GM12875 (cell line): ENCODE results near the gene UBE2F.

ENCODE experiments used
- H3K4me3 ChIP-seq: one replicate; pipeline ENCODE4 v1.5.1; 2011; ENCODE audit warnings: low read depth, low read length, control low read depth
- TF ChIP-seq, protein P1 (sequence below): IDR thresholded peaks from 2 replicates; pipeline ENCODE4 v1.5.1; 2011; ENCODE audit warnings: low read depth, mild to moderate bottlenecking, control low read depth, inconsistent platforms, low read length, moderate library complexity, borderline replicate concordance; ENCODE audit not compliant: insufficient read depth

The UBE2F gene

DNA sequence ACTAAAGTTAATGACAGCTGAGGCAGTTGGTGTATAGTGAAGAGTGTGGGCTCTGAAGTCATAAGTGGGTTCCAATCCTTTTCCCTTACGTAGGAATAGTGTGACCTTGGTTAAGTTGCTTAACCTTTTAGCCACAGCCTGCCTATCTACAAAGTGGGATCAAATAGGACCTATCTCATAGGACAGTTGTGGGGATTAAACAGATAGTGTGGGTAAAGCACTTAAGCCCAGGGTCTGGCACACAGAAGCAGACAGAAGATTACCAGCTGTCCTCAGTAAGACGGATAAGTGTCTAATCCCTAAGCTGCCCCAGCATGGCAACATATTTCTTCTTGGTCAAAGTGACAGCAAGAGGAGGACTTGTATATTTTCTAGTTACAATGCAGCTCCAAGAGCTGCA lies 28.2 kb downstream of the UBE2F start:
- TF ChIP-seq, protein P1, sequence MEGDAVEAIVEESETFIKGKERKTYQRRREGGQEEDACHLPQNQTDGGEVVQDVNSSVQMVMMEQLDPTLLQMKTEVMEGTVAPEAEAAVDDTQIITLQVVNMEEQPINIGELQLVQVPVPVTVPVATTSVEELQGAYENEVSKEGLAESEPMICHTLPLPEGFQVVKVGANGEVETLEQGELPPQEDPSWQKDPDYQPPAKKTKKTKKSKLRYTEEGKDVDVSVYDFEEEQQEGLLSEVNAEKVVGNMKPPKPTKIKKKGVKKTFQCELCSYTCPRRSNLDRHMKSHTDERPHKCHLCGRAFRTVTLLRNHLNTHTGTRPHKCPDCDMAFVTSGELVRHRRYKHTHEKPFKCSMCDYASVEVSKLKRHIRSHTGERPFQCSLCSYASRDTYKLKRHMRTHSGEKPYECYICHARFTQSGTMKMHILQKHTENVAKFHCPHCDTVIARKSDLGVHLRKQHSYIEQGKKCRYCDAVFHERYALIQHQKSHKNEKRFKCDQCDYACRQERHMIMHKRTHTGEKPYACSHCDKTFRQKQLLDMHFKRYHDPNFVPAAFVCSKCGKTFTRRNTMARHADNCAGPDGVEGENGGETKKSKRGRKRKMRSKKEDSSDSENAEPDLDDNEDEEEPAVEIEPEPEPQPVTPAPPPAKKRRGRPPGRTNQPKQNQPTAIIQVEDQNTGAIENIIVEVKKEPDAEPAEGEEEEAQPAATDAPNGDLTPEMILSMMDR: no peak
- H3K4me3 ChIP-seq: no peak overlapping the region

DNA sequence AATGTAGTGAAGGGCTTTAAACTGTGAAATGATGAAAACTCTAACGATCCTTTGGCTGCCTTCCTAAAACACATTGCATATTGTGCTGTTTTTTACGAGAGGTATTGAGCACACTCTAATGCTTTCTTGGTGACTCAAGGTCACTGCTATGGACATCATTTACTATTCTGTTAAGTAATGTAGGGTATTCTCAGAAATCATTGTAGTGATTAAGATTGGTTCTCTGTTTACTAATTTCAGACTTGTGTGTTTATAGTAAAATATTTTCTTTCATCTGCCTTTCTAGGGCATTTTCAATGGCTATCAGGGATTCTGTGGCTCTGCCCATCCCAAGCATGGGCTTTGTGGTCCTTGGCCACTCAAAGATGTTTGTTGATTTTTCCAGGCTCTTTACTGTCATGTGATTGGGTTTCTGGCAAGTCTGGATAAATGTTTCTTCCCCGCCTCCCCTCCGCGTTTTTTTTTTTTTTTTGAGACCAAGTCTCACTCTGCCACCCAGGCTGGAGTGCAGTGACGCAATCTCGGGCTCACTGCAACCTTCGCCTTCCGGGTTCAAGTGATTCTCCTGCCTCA lies 29.3 kb downstream of the UBE2F start:
- no peak overlapping the region for H3K4me3 ChIP-seq
- TF ChIP-seq, protein P1: no peak

DNA sequence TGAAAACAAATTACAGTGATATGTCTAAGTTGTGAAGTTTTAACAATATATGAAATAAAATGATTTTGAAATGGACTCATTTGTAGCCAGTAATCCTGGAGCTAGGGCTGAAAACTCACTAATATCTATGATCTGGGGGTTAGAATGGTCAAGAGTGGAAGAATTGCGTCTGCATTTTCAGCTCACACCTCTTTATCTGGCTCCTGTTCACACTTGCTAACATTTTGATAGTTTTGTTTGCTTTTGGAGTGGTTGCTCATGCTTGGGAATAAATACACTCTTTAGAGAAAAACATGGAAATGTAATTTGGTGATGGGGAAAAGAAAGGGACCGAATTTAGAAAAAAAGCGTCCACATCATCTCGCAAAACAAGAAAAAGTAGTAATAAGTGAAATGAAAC lies 30.7 kb downstream of the UBE2F start:
- TF ChIP-seq, protein P1: no peak
- H3K4me3 ChIP-seq: no peak overlapping the region

DNA sequence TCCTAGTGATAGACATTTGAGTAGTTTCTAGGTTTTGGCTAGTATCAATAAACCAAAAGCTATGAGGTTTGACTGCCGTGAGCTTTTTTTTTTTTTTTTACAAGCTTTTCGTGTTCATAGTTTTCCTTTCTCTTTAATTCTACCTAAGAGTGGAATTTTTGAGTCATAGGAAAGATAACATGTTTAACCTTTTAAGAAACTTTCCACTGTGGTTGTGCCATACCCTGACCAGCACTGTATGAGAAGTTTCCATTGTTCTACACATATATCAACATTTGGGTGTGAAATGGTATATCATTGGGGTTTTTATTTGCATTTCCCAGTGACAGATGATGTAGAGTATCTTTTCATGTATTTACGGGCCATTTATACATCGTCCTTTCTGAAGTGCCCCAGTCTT lies 31.7 kb downstream of the UBE2F start:
- H3K4me3 ChIP-seq: no peak overlapping the region
- TF ChIP-seq, protein P1: no peak

DNA sequence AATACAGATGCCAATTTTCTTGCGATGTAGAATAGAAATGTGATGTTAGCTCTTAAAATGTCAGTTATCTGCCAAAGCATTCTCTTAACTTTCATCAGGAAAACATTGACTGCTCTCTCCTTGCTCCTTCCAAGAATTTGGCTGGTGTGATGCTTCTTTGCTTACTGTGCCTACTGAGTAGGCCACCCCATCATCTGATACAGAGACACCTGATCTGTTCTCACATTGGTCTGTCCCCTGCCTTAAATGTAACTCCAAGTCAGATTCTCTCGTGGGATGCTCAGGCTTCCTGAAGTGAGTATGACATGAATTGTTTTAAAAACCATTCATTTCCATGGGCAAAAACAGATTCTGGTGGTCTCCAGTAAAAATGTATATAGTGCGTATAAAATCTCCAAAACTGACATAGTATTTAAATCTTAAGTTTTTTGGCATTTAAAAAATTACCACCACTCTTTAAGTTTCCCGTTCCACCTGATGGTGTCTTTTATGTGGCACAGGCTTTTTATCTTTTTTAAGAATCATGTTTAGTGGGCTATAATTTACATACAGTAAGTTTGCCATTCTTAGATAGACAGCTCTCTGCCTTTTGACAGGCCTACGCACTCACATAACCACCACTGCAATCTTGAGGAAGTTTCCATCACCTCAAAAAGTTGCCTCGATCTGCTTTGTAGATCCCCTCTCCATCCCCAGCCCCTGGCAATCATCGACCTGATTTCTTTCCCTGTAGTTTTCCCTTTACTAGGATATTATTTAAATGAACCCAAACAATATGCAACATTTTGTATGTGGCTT lies 36.6 kb downstream of the UBE2F start:
- H3K4me3 ChIP-seq: no peak overlapping the region
- TF ChIP-seq, protein P1: no peak

DNA sequence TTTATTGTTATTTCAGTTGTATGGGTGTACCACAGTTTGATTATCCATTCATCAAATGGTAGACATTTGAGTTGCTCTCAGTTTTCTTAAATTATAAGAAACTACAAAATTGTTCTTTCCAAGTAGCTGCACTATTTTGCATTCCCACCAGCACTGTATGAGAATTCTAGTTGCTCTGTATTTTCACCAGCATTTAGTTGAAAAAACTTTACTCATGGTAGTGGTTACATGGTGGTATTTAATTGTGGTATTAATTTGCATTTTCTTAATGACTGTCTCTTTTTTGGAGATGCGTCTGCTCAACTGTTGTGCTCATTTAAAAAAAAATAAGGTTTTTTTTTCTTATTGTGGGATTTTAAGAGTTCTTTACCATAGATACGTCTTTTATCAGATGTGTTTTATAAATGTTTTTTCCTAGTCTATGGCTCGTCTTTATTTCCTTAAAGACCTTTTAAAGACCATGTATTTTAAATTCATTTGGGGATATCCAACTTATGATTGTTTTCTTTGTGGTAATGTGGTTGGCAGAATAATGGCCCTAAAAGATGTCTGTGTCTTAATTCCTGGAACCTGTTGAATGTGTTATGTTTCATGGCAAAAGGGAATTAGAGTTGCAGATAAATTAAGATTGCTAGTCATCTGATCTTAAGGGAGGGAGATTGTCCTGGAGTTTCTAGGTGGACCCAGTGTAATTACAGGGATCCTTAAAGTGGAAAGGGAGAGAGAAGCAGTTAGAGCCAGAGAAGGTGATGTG lies 37.4 kb downstream of the UBE2F start:
- no peak overlapping the region for H3K4me3 ChIP-seq
- TF ChIP-seq, protein P1: no peak
